HepG2 (cell line): ENCODE measurements around the gene MPV17L2. TPM values are rescaled to one million over a fixed set of nuclear protein-coding genes. Genes with fewer than 3 reads are reported as not detected.

ENCODE experiments used
- ATAC-seq: fragments of 200-7000 bp; cut with Tn5 transposase; 3 replicates; pipeline ENCODE4 v1.9.1; 2020; ENCODE audit warnings: mild to moderate bottlenecking, moderate library complexity
- BruUV-seq: library from RNA; stranded (reverse); fragments of 400-500 nt; replicated peaks from 2 replicates; lab custom pipeline; 2021; lab: Mats Ljungman, UMichigan
- CTCF ChIA-PET: fragments of 300-600 bp; formaldehyde crosslinking; extraction: SDS; loops from one replicate; lab custom pipeline; 2021; ENCODE audit warnings: low total read pairs, inconsistent platforms, low intra/inter-chr PET ratio; lab: Yijun Ruan, JAX
- POLR2A ChIA-PET: fragments of 350-600 bp; sonication (Branson Sonifier 250); formaldehyde crosslinking; loops from one replicate; lab custom pipeline; 2020; ENCODE audit warnings: antibody characterized with exemption, inconsistent platforms; lab: Yijun Ruan, JAX
- DNase-seq: peaks from one replicate; pipeline ENCODE4 v3.0.0-alpha.2; 2015; ENCODE audit warnings: low spot score
- FAIRE-seq: peaks from 3 replicates; lab custom pipeline; 2011; peaks lifted over from hg19 to GRCh38; lab: Jason Lieb, UNC
- H2AFZ ChIP-seq: one replicate; pipeline ENCODE4 v1.6.1; 2011; ENCODE audit warnings: low read length, inconsistent platforms
- H3K27ac ChIP-seq: fragments of 300-600 bp; 3 replicates; pipeline ENCODE4 v1.8.0; 2011; ENCODE audit warnings: mixed run types, mild to moderate bottlenecking, mixed read lengths, low read length, inconsistent platforms; ENCODE audit not compliant: insufficient read depth; ENCODE audit errors: extremely low read length
- H3K27me3 ChIP-seq, 2 experiments: fragments of 200-600 bp in 1 of 2; 2 replicates in 1 of 2; 3 replicates in 1 of 2; pipeline versions ENCODE4 v1.6.0 to v1.8.0; 2011; ENCODE audit warnings: low read length in 2 of 2, mild to moderate bottlenecking in 2 of 2, moderate library complexity in 2 of 2, inconsistent platforms in 1 of 2; ENCODE audit not compliant: insufficient read depth in 2 of 2, control insufficient read depth in 1 of 2
- H3K36me3 ChIP-seq, 2 experiments: fragments of 200-600 bp in 1 of 2; replicated peaks in 1 of 2; 2 replicates in 1 of 2; 3 replicates in 1 of 2; pipeline versions ENCODE4 v1.5.1 to v1.8.0; 2011; ENCODE audit warnings: low read length in 2 of 2, inconsistent platforms in 1 of 2; ENCODE audit not compliant: insufficient read depth in 2 of 2, control insufficient read depth in 1 of 2
- H3K4me1 ChIP-seq: 2 replicates; pipeline ENCODE4 v1.5.1; 2012; ENCODE audit warnings: low read length, inconsistent platforms; ENCODE audit not compliant: insufficient read depth
- H3K4me2 ChIP-seq: 2 replicates; pipeline ENCODE4 v1.6.0; 2011; ENCODE audit warnings: low read depth, low read length, inconsistent platforms
- H3K4me3 ChIP-seq, 3 experiments: fragments of 200-600 bp in 1 of 3; sonication (generic), shearing (Covaris generic) in 1 of 3; replicated peaks in 1 of 3; 2 replicates each; pipeline ENCODE4 v1.5.1; 2011 to 2016; ENCODE audit warnings: low read length in 3 of 3, inconsistent platforms in 2 of 3, low read depth in 2 of 3, mild to moderate bottlenecking in 2 of 3, control low read depth in 1 of 3, mixed read lengths in 1 of 3; ENCODE audit not compliant: insufficient read depth in 1 of 3
- H3K79me2 ChIP-seq: one replicate; pipeline ENCODE4 v1.6.1; 2011; ENCODE audit warnings: low read length, inconsistent platforms; ENCODE audit not compliant: insufficient read depth
- H3K9ac ChIP-seq: 2 replicates; pipeline ENCODE4 v1.6.0; 2011; ENCODE audit warnings: mild to moderate bottlenecking, low read depth, low read length, inconsistent platforms; ENCODE audit not compliant: insufficient read depth
- H3K9me3 ChIP-seq: 2 replicates; pipeline ENCODE4 v1.5.1; 2012; ENCODE audit warnings: mild to moderate bottlenecking, low read length
- H4K20me1 ChIP-seq: 2 replicates; pipeline ENCODE4 v1.6.0; 2011; ENCODE audit warnings: inconsistent platforms, mild to moderate bottlenecking, low read length, moderate library complexity; ENCODE audit not compliant: insufficient read depth
- PAXIP1 ChIP-seq: sonication (generic); formaldehyde crosslinking; conservative IDR thresholded peaks from 2 replicates; pipeline ENCODE4 v1.4.0; 2020; ENCODE audit warnings: mild to moderate bottlenecking, missing genetic modification reagents, moderate library complexity
- RXRA ChIP-seq: sonication (generic); formaldehyde crosslinking; IDR thresholded peaks from 2 replicates; pipeline ENCODE4 v1.5.1; 2020; ENCODE audit warnings: missing genetic modification reagents
- ZBTB10 ChIP-seq: sonication (generic); formaldehyde crosslinking; IDR thresholded peaks from 2 replicates; pipeline ENCODE4 v1.4.0; 2020; ENCODE audit warnings: missing genetic modification reagents, borderline replicate concordance
- ZFP36 ChIP-seq: fragments of 150-350 bp; IDR thresholded peaks from 2 replicates; pipeline ENCODE4 v1.6.1; 2018; ENCODE audit warnings: borderline replicate concordance, low read length, low read depth; ENCODE audit not compliant: partially characterized antibody
- ZMYM2 ChIP-seq: sonication (generic); formaldehyde crosslinking; IDR thresholded peaks from 2 replicates; pipeline ENCODE4 v1.8.0; 2022; ENCODE audit warnings: mild to moderate bottlenecking, missing genetic modification reagents
- ZNF234 ChIP-seq: sonication (generic); formaldehyde crosslinking; conservative IDR thresholded peaks from 2 replicates; pipeline ENCODE4 v1.5.1; 2020; ENCODE audit warnings: mild to moderate bottlenecking, missing genetic modification reagents
- ZNF251 ChIP-seq: sonication (generic); formaldehyde crosslinking; IDR thresholded peaks from 2 replicates; pipeline ENCODE4 v1.9.0; 2021; ENCODE audit warnings: mild to moderate bottlenecking, missing genetic modification reagents
- ZNF282 ChIP-seq: fragments of 450-650 bp; IDR thresholded peaks from 2 replicates; pipeline ENCODE4 v1.6.1; 2018; ENCODE audit not compliant: partially characterized antibody
- ZNF629 ChIP-seq: sonication (generic); formaldehyde crosslinking; conservative IDR thresholded peaks from 2 replicates; pipeline ENCODE4 v1.5.0; 2020; ENCODE audit warnings: missing genetic modification reagents
- ZNF768 ChIP-seq: sonication (generic); formaldehyde crosslinking; IDR thresholded peaks from 2 replicates; pipeline ENCODE4 v1.4.0; 2020; ENCODE audit warnings: missing genetic modification reagents
- WGBS: methylation state at CpG from one replicate; pipeline ENCODE4 v1.1.6; 2017; ENCODE audit warnings: low lambda C conversion rate; 5-methylcytosine and 5-hydroxymethylcytosine counted together
- in situ Hi-C: cut with HindIII; loops from 2 replicates; pipeline ENCODE4 v1.10.0; 2017; ENCODE audit warnings: low pct_unique_long_range_greater_than_20kb; ENCODE audit not compliant: extremely low pct_ligation_motif_present
- intact Hi-C: fragments of 100-400 bp; cut with micrococcal nuclease; formaldehyde crosslinking; loops from one replicate; pipeline ENCODE4 v1.10.0; 2022; ENCODE audit not compliant: unreplicated experiment
- polyA plus RNA-seq, 8 experiments: library from polyadenylated mRNA; depleted of rRNA in 3 of 8; stranded (reverse) in 7 of 8; unstranded in 1 of 8; fragments of >200 nt; fragmentation: Illumina TruSeq in 4 of 8; extraction: Trizol in 4 of 8; gene quantifications; 2 replicates each; pipeline versions ENCODE4 v1.2.1 to v1.2.3, GENCODE V29; 2011 to 2016; ENCODE audit warnings: low read depth in 4 of 8, missing spikeins in 1 of 8, mixed read lengths in 1 of 8; ENCODE audit not compliant: insufficient read depth in 1 of 8
- total RNA-seq, 5 experiments: library from RNA; depleted of rRNA; stranded (reverse); fragments of >200 nt; fragmentation: Illumina TruSeq; extraction: Trizol; gene quantifications; 2 replicates each; pipeline ENCODE4 v1.2.3, GENCODE V29; 2016; ENCODE audit warnings: low read depth in 1 of 5

MPV17L2 gene
- total and polyA plus RNA-seq, 2 of the 13 experiments (the other 11 are each of a cell fraction or from before 2014, with no cell fraction given) = 13.6 to 16.7 TPM

- H3K79me2 ChIP-seq = no peaks in the 10 kb centered on the region
- H3K27ac ChIP-seq = no peak overlapping the region
- ChIA-PET CTCF (no interaction called here), POLR2A (no interaction called here)
- in situ Hi-C loops = no loop called here
- intact Hi-C loops = no loop called here
- 44% methylated on average over 3 of the region's 4 CpGs for WGBS
- H3K9ac ChIP-seq = no peak overlapping the region
- ATAC-seq = no peak
- TF ChIP-seq ZNF282 (no peak), ZFP36 (peak; percentile 47)
- H3K4me2 ChIP-seq = no peak overlapping the region
- FAIRE-seq = no peak
- H4K20me1 ChIP-seq = no peaks in the 10 kb centered on the region; the same call in 1 of the 2 replicates
- H3K9me3 ChIP-seq = no peaks in the 10 kb centered on the region
- H3K4me1 ChIP-seq = peaks cover 40% of the 10 kb centered on the region
- H3K27me3 ChIP-seq = peaks cover 0 to 4% of the 10 kb centered on the region in 2 experiments; a peak in 1 of 5 replicates
- no peak for DNase-seq
- H3K36me3 ChIP-seq = no peaks in the 10 kb centered on the region
- BruUV-seq = no TSS peak
- no peak overlapping the region for H2AFZ ChIP-seq
- no peak overlapping the region for H3K4me3 ChIP-seq
Measured at GRCh38 chr19:18229915-18230314, 36.9 kb downstream of the MPV17L2 start.

GRCh38 chr19:18230941-18231734 is 38.1 kb downstream of the MPV17L2 start:
- 14% methylated on average over 3 of the region's 18 CpGs for WGBS
- H3K27ac ChIP-seq = no peak overlapping the region
- in situ Hi-C loops (no loop called here), intact Hi-C loops (no loop called here)
- no peaks in the 10 kb centered on the region for H3K79me2 ChIP-seq
- CTCF ChIA-PET = no interaction called here
- H3K4me1 ChIP-seq = peaks cover 28% of the 10 kb centered on the region
- POLR2A ChIA-PET = interaction anchor here (0.7 to 1.0 kb wide), 2 partner anchors 39 to 48 kb away, joined by 3 to 4 read pairs; no protein-coding TSS in a partner anchor
- no peak overlapping the region for H3K4me3 ChIP-seq
- H4K20me1 ChIP-seq = no peaks in the 10 kb centered on the region; the same call in 1 of the 2 replicates
- no peak overlapping the region for H3K9ac ChIP-seq
- no peak for DNase-seq
- no peak overlapping the region for H2AFZ ChIP-seq
- FAIRE-seq = no peak
- ATAC-seq = peak; percentile 28
- peaks cover 0 to 4% of the 10 kb centered on the region in 2 experiments; a peak in 2 of 5 replicates for H3K27me3 ChIP-seq
- no TSS peak for BruUV-seq
- no peaks in the 10 kb centered on the region for H3K9me3 ChIP-seq
- H3K36me3 ChIP-seq = no peaks in the 10 kb centered on the region
- H3K4me2 ChIP-seq = no peak overlapping the region; the same call in 1 of the 2 replicates
- TF ChIP-seq ZNF768 (CRISPR knock-in tag) (peak; percentile 84; the same call in 1 of the 2 replicates), RXRA (peak; percentile 91), ZNF629 (0 out of 2 replicates have a peak, but pooled peaks have one; percentile 15), ZNF251 (CRISPR knock-in tag) (no peak), ZMYM2 (CRISPR knock-in tag) (no peak), PAXIP1 (0 out of 2 replicates have a peak, but pooled peaks have one; percentile 31), ZNF234 (CRISPR knock-in tag) (no peak), ZBTB10 (CRISPR knock-in tag) (0 out of 2 replicates have a peak, but pooled peaks have one; percentile 39)
